Measurements from ENCODE around the gene RBFOX1. TPM values are rescaled to one million over a fixed set of nuclear protein-coding genes. Genes with fewer than 3 reads are reported as not detected.

The RBFOX1 gene
- total and polyA plus RNA-seq, 2 experiments from 2014 or later: 5.7 to 7.4 TPM

DNA sequence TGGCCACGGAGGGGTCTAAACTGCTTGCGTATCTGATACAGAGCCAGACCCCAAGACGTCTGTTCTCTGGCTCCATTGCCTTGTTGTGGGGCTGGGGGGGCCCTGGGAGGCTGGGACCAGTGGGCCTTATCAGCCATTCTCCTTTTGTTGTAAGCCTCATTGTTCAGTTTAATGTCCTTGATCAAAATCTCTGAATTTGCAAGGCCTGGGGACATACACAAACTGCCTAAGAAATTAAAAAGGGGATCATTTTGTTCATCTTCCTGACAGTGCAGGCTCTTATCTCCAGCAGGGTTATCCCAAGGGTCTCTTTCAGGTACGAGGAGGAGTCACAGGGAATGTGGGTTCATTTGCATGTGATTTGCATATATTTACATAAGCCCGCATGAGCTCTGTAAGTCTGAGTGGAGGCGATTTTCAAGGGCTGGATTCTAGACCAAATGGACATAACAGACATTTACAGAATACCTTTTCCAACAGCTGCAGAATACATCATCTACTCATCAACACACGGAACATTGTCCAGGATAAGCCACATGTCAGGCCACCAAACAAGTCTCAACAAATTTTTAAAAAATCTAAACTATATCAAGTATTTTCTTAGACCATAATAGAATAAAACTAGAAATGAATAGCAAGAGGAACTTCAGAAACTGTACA lies 269.8 kb downstream of the RBFOX1 start:
- no peaks in the 10 kb centered on the region for H3K27me3 ChIP-seq
- TF ChIP-seq CTCF (IDR thresholded peaks at IDR 0.05; ENCODE audit: low read depth, low read length): no peak
- no peak overlapping the region for H3K4me3 ChIP-seq
- H3K27ac ChIP-seq: no peak overlapping the region
- no peak for DNase-seq (ENCODE audit: low read depth in 1 of 2, low spot score in 1 of 2)
- no peaks in the 10 kb centered on the region for H3K36me3 ChIP-seq
- H3K9me3 ChIP-seq (ENCODE audit: low read depth): no peaks in the 10 kb centered on the region
- no peaks in the 10 kb centered on the region for H3K4me1 ChIP-seq (ENCODE audit: low read depth)

DNA sequence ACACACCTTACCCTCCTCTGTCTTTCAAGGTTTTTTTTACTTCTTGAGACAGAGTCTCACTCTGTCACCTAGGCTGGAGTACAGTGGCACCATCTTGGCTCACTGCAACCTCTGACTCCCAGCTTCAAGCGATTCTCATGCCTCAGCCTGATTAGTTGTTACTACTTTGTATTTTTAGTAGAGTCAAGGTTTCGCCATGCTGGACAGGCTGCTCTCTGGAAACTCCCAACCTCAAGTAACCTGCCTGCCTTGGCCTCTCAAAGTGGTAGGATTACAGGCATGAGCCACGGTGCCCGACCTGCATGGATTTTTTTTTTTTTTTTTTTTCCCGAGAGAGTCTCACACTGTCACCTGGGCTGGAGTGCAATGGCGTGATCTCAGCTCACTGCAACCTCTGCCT lies 273.2 kb downstream of the RBFOX1 start:
- no peak for TF ChIP-seq CTCF (IDR thresholded peaks at IDR 0.05; ENCODE audit: low read depth, low read length)
- no peaks in the 10 kb centered on the region for H3K27me3 ChIP-seq
- no peaks in the 10 kb centered on the region for H3K4me1 ChIP-seq (ENCODE audit: low read depth)
- no peak for DNase-seq (ENCODE audit: low read depth in 1 of 2, low spot score in 1 of 2)
- H3K9me3 ChIP-seq (ENCODE audit: low read depth): no peaks in the 10 kb centered on the region
- H3K4me3 ChIP-seq: no peak overlapping the region
- no peak overlapping the region for H3K27ac ChIP-seq
- no peaks in the 10 kb centered on the region for H3K36me3 ChIP-seq

GRCh38 chr16:7612671-7613070 lies 280.0 kb downstream of the RBFOX1 start:
- Histone ChIP-seq H3K27ac (no peak overlapping the region), H3K4me3 (no peak overlapping the region), H3K4me1 (ENCODE audit: low read depth) (peaks cover 4% of the 10 kb centered on the region), H3K9me3 (ENCODE audit: low read depth) (no peaks in the 10 kb centered on the region), H3K36me3 (no peaks in the 10 kb centered on the region), H3K27me3 (no peaks in the 10 kb centered on the region)
- TF ChIP-seq CTCF (IDR thresholded peaks at IDR 0.05; ENCODE audit: low read depth, low read length): no peak
- DNase-seq (ENCODE audit: low read depth in 1 of 2, low spot score in 1 of 2): no peak

DNA sequence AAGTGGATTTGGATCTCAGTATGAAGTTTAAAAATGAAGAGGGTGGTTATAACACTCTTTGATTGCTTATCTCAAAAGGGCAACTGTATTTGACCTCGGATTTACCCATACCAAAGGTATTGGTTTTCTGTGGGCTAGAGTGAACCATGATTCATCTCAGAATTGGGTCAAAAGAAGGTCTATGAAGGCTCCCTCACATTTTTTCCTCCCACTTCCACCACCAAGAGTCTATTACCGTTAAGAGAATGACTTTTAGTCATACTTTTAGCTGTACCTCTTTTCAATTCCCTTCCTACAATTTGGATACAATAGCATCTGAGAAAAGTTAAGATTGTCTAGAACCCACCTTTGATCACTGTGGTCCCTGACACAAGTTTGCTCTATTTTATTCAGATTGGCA lies 280.9 kb downstream of the RBFOX1 start:
- no peaks in the 10 kb centered on the region for H3K36me3 ChIP-seq
- no peak overlapping the region for H3K27ac ChIP-seq
- TF ChIP-seq CTCF (IDR thresholded peaks at IDR 0.05; ENCODE audit: low read depth, low read length): no peak
- H3K27me3 ChIP-seq: no peaks in the 10 kb centered on the region
- H3K4me3 ChIP-seq: no peak overlapping the region
- H3K4me1 ChIP-seq (ENCODE audit: low read depth): peaks cover 4% of the 10 kb centered on the region
- no peaks in the 10 kb centered on the region for H3K9me3 ChIP-seq (ENCODE audit: low read depth)
- no peak for DNase-seq (ENCODE audit: low read depth in 1 of 2, low spot score in 1 of 2)

- no peak for TF ChIP-seq CTCF (IDR thresholded peaks at IDR 0.05; ENCODE audit: low read depth, low read length)
- DNase-seq (ENCODE audit: low read depth in 1 of 2, low spot score in 1 of 2): no peak
Measured at GRCh38 chr16:7614021-7614795, 281.6 kb downstream of the RBFOX1 start.

More at GRCh38 chr16:7614021-7614795, 281.6 kb downstream of the RBFOX1 start:
- H3K36me3 ChIP-seq: no peaks in the 10 kb centered on the region
- H3K27me3 ChIP-seq: no peaks in the 10 kb centered on the region
- H3K4me3 ChIP-seq: no peak overlapping the region
- no peaks in the 10 kb centered on the region for H3K9me3 ChIP-seq (ENCODE audit: low read depth)
- peaks cover 4% of the 10 kb centered on the region for H3K4me1 ChIP-seq (ENCODE audit: low read depth)
- no peak overlapping the region for H3K27ac ChIP-seq
